Measurements from ENCODE around the gene PDLIM7. TPM values are rescaled to one million over a fixed set of nuclear protein-coding genes. Genes with fewer than 3 reads are reported as not detected.

Gene PDLIM7
- total and polyA plus RNA-seq, 10 of the 15 experiments (the other 5 are each of a cell fraction or from before 2014, with no cell fraction given), result 0.82 to 36.6 (median 19.3) TPM

- no peak for TF ChIP-seq RBBP5 (conservative IDR thresholded peaks at IDR 0.05)
- TF ChIP-seq TCF7 (IDR thresholded peaks at IDR 0.05; ENCODE audit: borderline replicate concordance), result no peak
- no peak for TF ChIP-seq MLLT1 (IDR thresholded peaks at IDR 0.05)
- no peak for TF ChIP-seq RUNX3 (IDR thresholded peaks at IDR 0.05; ENCODE audit: low read length)
- no peak for TF ChIP-seq GATAD2B (conservative IDR thresholded peaks at IDR 0.05; ENCODE audit: low read depth)
- no peak for TF ChIP-seq SMARCA5 (IDR thresholded peaks at IDR 0.05)
Observed at GRCh38 chr5:177471610-177472356, 25.6 kb downstream of the PDLIM7 start (continued).

- ChIA-PET RAD21 (ENCODE audit: unreplicated experiment) (interaction anchor here (2.0 kb wide), 2 partner anchors 24 to 31 kb away, joined by 6 to 7 read pairs; no protein-coding TSS in a partner anchor), POLR2A (interaction anchor here (1.6 kb wide), 1 partner anchor 32 kb away, joined by 4 read pairs; no protein-coding TSS in a partner anchor), SMC1A (ENCODE audit: uncharacterized antibody, unreplicated experiment) (interaction anchor here (1.2 kb wide), 1 partner anchor 27 kb away, joined by 3 read pairs; the partner anchor contains the start of gene PDLIM7), CTCF (interaction anchor here (0.6 to 2.4 kb wide), 7 partner anchors 11 to 107 kb away, joined by 3 to 13 read pairs (median 3); no protein-coding TSS in a partner anchor)
- in situ Hi-C loops (cut with MboI) (no loop called here), intact Hi-C loops (cut with micrococcal nuclease; ENCODE audit: unreplicated experiment) (no loop called here)
- Histone ChIP-seq H3K9ac (ENCODE audit: control insufficient read depth, insufficient read depth, low read length) (no peak overlapping the region), H2AFZ (ENCODE audit: control insufficient read depth, low read depth, low read length) (no peak overlapping the region), H4K20me1 (ENCODE audit: control insufficient read depth, insufficient read depth) (no peaks in the 10 kb centered on the region), H3K36me3 (ENCODE audit: control insufficient read depth in 2 of 2, insufficient read depth in 2 of 2, low read length in 1 of 2) (no peaks in the 10 kb centered on the region), H3K79me2 (ENCODE audit: control insufficient read depth, insufficient read depth, low read length) (peaks cover 4% of the 10 kb centered on the region; the same call in 1 of the 2 replicates), H3K27me3 (replicated peaks in 1 of 2; ENCODE audit: control insufficient read depth in 2 of 2, insufficient read depth in 2 of 2, low read length in 1 of 2) (no peaks in the 10 kb centered on the region), H3K4me2 (ENCODE audit: control insufficient read depth, insufficient read depth) (no peak overlapping the region; the same call in 1 of the 2 replicates), H3K4me1 (ENCODE audit: control insufficient read depth, insufficient read depth, low read length) (peaks cover 12% of the 10 kb centered on the region), H3K27ac (ENCODE audit: control insufficient read depth, insufficient read depth) (no peak overlapping the region), H3K9me3 (replicated peaks; ENCODE audit: control insufficient read depth, insufficient read depth, low read length) (no peaks in the 10 kb centered on the region), H3K4me3 (no peak overlapping the region)
- no peak for FAIRE-seq
- BruUV-seq (replicated peaks), result no TSS peak
- DNase-seq (ENCODE audit: low read depth, low spot score), result no peak
- 55% methylated on average over 10 of the region's 10 CpGs for WGBS (ENCODE audit: insufficient coverage, insufficient replicate concordance, low lambda C conversion rate, missing lambda C conversion rate)
- no peak for ATAC-seq
- TF ChIP-seq ASH2L (IDR thresholded peaks at IDR 0.05; ENCODE audit: borderline replicate concordance, low read depth) (no peak), HDAC6 (IDR thresholded peaks at IDR 0.05; ENCODE audit: unreplicated experiment) (no peak), ZNF207 (IDR thresholded peaks at IDR 0.05; ENCODE audit: borderline replicate concordance) (no peak), NR2C2 (IDR thresholded peaks at IDR 0.05; ENCODE audit: borderline replicate concordance, control insufficient read depth, insufficient read length, low read depth) (no peak), IRF5 (IDR thresholded peaks at IDR 0.05; ENCODE audit: borderline replicate concordance) (no peak), BMI1 (IDR thresholded peaks at IDR 0.05; ENCODE audit: borderline replicate concordance) (no peak), DPF2 (IDR thresholded peaks at IDR 0.05) (no peak)
- TF ChIP-seq, protein P1, sequence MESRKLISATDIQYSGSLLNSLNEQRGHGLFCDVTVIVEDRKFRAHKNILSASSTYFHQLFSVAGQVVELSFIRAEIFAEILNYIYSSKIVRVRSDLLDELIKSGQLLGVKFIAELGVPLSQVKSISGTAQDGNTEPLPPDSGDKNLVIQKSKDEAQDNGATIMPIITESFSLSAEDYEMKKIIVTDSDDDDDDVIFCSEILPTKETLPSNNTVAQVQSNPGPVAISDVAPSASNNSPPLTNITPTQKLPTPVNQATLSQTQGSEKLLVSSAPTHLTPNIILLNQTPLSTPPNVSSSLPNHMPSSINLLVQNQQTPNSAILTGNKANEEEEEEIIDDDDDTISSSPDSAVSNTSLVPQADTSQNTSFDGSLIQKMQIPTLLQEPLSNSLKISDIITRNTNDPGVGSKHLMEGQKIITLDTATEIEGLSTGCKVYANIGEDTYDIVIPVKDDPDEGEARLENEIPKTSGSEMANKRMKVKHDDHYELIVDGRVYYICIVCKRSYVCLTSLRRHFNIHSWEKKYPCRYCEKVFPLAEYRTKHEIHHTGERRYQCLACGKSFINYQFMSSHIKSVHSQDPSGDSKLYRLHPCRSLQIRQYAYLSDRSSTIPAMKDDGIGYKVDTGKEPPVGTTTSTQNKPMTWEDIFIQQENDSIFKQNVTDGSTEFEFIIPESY (IDR thresholded peaks at IDR 0.05), result no peak
Observed at GRCh38 chr5:177470759-177471536, 26.5 kb downstream of the PDLIM7 start.

All from GM12878 (cell line).